Heart right ventricle (tissue), 16 donors: ENCODE data around the gene ACVR2A. TPM values are rescaled to one million over a fixed set of nuclear protein-coding genes. Genes with fewer than 3 reads are reported as not detected.

Experiments
- ATAC-seq, 8 donors: fragments of 200-7000 bp; cut with Tn5 transposase; one replicate each; pipeline ENCODE4 v1.9.1; 2020; ENCODE audit warnings: mild to moderate bottlenecking in 8 of 8, moderate library complexity in 8 of 8, moderate number of reproducible peaks in 1 of 8
- DNase-seq, 2 donors: peaks; one replicate each; pipeline ENCODE4 v3.0.0-alpha.2; 2020
- H3K27ac ChIP-seq, 10 donors: fragments of 200-600 bp; sonication (generic) in 2 of 10; one replicate each; pipeline versions ENCODE4 v1.5.0 to v1.8.0; 2020 to 2022; ENCODE audit warnings: mild to moderate bottlenecking in 3 of 10
- H3K27me3 ChIP-seq, 7 donors: fragments of 200-600 bp; one replicate each; pipeline ENCODE4 v1.8.0; 2021 to 2022; ENCODE audit warnings: mild to moderate bottlenecking in 2 of 7
- H3K36me3 ChIP-seq, 9 donors: fragments of 200-600 bp; sonication (generic) in 1 of 9; one replicate each; pipeline versions ENCODE4 v1.5.0 to v1.8.0; 2020 to 2022; ENCODE audit warnings: mild to moderate bottlenecking in 2 of 9
- H3K4me1 ChIP-seq, 9 donors: fragments of 200-600 bp; sonication (generic) in 1 of 9; one replicate each; pipeline versions ENCODE4 v1.5.0 to v1.8.0; 2020 to 2022; ENCODE audit warnings: mild to moderate bottlenecking in 4 of 9
- H3K4me3 ChIP-seq, 10 donors: fragments of 200-600 bp; sonication (generic) in 2 of 10; one replicate each; pipeline versions ENCODE4 v1.5.0 to v1.8.0; 2020 to 2022; ENCODE audit warnings: mild to moderate bottlenecking in 7 of 10, moderate library complexity in 2 of 10
- H3K9me3 ChIP-seq, 11 donors: fragments of 200-600 bp in 10 of 11; sonication (generic) in 2 of 11; one replicate each; pipeline versions ENCODE4 v1.5.0 to v1.8.0; 2013 to 2022; ENCODE audit warnings: mild to moderate bottlenecking in 2 of 11, control low read depth in 1 of 11, moderate library complexity in 1 of 11
- CTCF ChIP-seq, 9 donors: fragments of 200-600 bp; sonication (generic) in 2 of 9; IDR thresholded peaks; one replicate each; pipeline versions ENCODE4 v1.5.0 to v1.8.0; 2021 to 2022; ENCODE audit warnings: antibody characterized with exemption in 9 of 9, mild to moderate bottlenecking in 5 of 9, moderate library complexity in 1 of 9
- WGBS, 2 donors: extraction: QIAGEN DNeasy Blood & Tissue Kit; methylation state at CpG; one replicate each; pipeline ENCODE4 v1.1.7; 2013; ENCODE audit warnings: inconsistent platforms in 1 of 2; 5-methylcytosine and 5-hydroxymethylcytosine counted together
- intact Hi-C, 10 donors: fragments of 100-400 bp; cut with DNase I; formaldehyde crosslinking; loops; one replicate each; pipeline versions ENCODE4 v1.11.1 to v1.14.2; 2022
- polyA plus RNA-seq, 2 donors: library from polyadenylated mRNA; stranded (reverse); fragments of 200-250 nt; gene quantifications; one replicate each; pipeline ENCODE4 v1.2.3, GENCODE V29; 2013
- total RNA-seq, 10 donors: library from RNA; stranded (reverse); fragmentation: NEBNext Ultra II Directional in 3 of 10; extraction: Animal tissue kit (Norgen Biotek cat#: 25700) in 3 of 10; gene quantifications; one replicate each; pipeline versions ENCODE4 v1.2.1 to v1.2.4, GENCODE V29; 2021 to 2023
- donor health status: Arrhythmogenic right ventricular cardiomyopathy.
- donor health status: ischemic (EF 13 %, LVEDD 7.1; RV severe dilation, severe dysfunction).
- donor health status: healthy with polysubstance abuse.
- donor health status: DM: no; HTN: yes; CAD: no.
- donor health status: DM: no; HTN: no; CAD: no.
- donor health status: ischemic (EF 25% LVEDD 6.9; RV normal size, moderate dysfunction).
- donor health status: ischemic (EF 25% LVEDD 5.7; RV mildly dilated, moderate dysfunction).
- donor health status: healthy.
- donor health status: DM: yes; HTN: yes; CAD: no.
- donor health status: Ischemic cardiomyopathy.
- donor health status: ischemic (EF 35%, LVEDD 5.7; RV mildly dilated, moderate dysfunction).
- donor health status: nonischemic (EF 11% LVEDD 7.7; RV severe dilation, severe dysfunction).
- donor health status: DM: yes; HTN: yes; CAD: no.
- donor health status: PGD.
- donor health status: ischemic (EF 29% LVEDD 5.4; RV normal size, mild dysfunction).
- donor health status: nonischemic (EF 23%, LVEDD 6.1; RV moderate dilation, normal function).

ACVR2A gene
- total and polyA plus RNA-seq, 12 donors, result 2.7 to 14.4 (median 11.2) TPM

- Histone ChIP-seq H3K4me1 (peaks cover 0 to 66% (median 29%) of the 10 kb centered on the region in 9 donors), H3K36me3 (no peaks in the 10 kb centered on the region), H3K4me3 (no peak overlapping the region), H3K9me3 (no peaks in the 10 kb centered on the region), H3K27ac (no peak overlapping the region), H3K27me3 (no peaks in the 10 kb centered on the region)
- WGBS, 2 donors, result 73 to 84% methylated on average over 1 of the region's 1 CpG
- TF ChIP-seq CTCF (IDR thresholded peaks at IDR 0.05), result no peak
- DNase-seq, result no peak
- intact Hi-C loops, result no loop called here
- no peak for ATAC-seq
Measured at GRCh38 chr2:147863835-147864234, 19.0 kb downstream of the ACVR2A start.

GRCh38 chr2:147865560-147865959 is 20.7 kb downstream of the ACVR2A start:
- ATAC-seq, result no peak
- no peaks in the 10 kb centered on the region for H3K27me3 ChIP-seq
- H3K36me3 ChIP-seq, result no peaks in the 10 kb centered on the region
- H3K9me3 ChIP-seq, result no peaks in the 10 kb centered on the region
- no peak overlapping the region for H3K4me3 ChIP-seq
- TF ChIP-seq CTCF (IDR thresholded peaks at IDR 0.05), result no peak
- H3K27ac ChIP-seq, result no peak overlapping the region
- intact Hi-C loops, result no loop called here
- peaks cover 0 to 63% (median 12%) of the 10 kb centered on the region in 9 donors for H3K4me1 ChIP-seq
- no peak for DNase-seq

DNA sequence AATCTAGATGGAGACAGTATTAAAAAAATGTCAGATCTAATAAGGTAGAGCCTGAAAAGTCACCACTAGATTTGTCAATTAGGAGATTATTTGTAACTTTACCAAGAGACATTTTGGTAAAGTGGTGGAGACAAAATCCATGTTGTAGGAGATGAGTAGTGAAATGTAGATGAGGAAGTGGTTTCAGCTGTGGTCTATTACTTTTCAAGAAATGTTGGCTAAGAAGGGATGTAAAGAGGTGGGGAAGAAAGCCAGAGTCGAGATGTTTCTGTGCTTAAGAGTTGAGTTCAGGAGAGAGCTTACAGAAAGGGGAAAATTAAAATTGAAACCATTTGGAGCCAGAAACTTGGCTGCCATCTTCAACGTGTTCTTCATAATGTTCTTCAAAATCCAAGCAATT is 22.2 kb downstream of the ACVR2A start:
- 79 to 84% methylated on average over 2 of the region's 2 CpGs for WGBS, 2 donors
- H3K4me1 ChIP-seq, result peaks cover 0 to 55% (median 0%) of the 10 kb centered on the region in 9 donors

GRCh38 chr2:147869934-147870333 is 25.1 kb downstream of the ACVR2A start:
- H3K27ac ChIP-seq, result no peak overlapping the region
- peaks cover 0 to 34% (median 3%) of the 10 kb centered on the region in 9 donors for H3K4me1 ChIP-seq
- DNase-seq, result no peak
- intact Hi-C loops, result no loop called here
- WGBS, 2 donors, result 96 to 98% methylated on average over 2 of the region's 2 CpGs
- no peak for TF ChIP-seq CTCF (IDR thresholded peaks at IDR 0.05)
- no peaks in the 10 kb centered on the region for H3K27me3 ChIP-seq
- no peaks in the 10 kb centered on the region for H3K9me3 ChIP-seq
- H3K36me3 ChIP-seq, result no peaks in the 10 kb centered on the region
- no peak overlapping the region for H3K4me3 ChIP-seq
- no peak for ATAC-seq

More for the DNA sequence above, 22.2 kb downstream of the ACVR2A start:
- no peaks in the 10 kb centered on the region for H3K27me3 ChIP-seq
- no peak overlapping the region for H3K4me3 ChIP-seq
- H3K36me3 ChIP-seq, result no peaks in the 10 kb centered on the region
- H3K9me3 ChIP-seq, result no peaks in the 10 kb centered on the region
- no peak overlapping the region for H3K27ac ChIP-seq
- intact Hi-C loops, result no loop called here
- ATAC-seq (no peak), DNase-seq (no peak)
- TF ChIP-seq CTCF (IDR thresholded peaks at IDR 0.05), result no peak

- intact Hi-C loops, result no loop called here
- Histone ChIP-seq H3K27me3 (no peaks in the 10 kb centered on the region), H3K4me1 (peaks cover 0 to 58% (median 10%) of the 10 kb centered on the region in 9 donors), H3K27ac (no peak overlapping the region), H3K4me3 (no peak overlapping the region), H3K9me3 (no peaks in the 10 kb centered on the region), H3K36me3 (no peaks in the 10 kb centered on the region)
- no peak for TF ChIP-seq CTCF (IDR thresholded peaks at IDR 0.05)
- ATAC-seq (no peak), DNase-seq (no peak)
Measured at GRCh38 chr2:147872967-147873366, 28.1 kb downstream of the ACVR2A start.
